Measurements from ENCODE around the gene AKR1C4.
"Not testable (repeated sequence)": the region's sequence is repeated elsewhere in the genome, so short reads cannot be mapped to it uniquely, and the experiment has no call there.

GRCh38 chr10:5257768-5258167, 61.1 kb downstream of the AKR1C4 start:
- not testable (repeated sequence) for TF ChIP-seq CTCF (conservative IDR thresholded peaks at IDR 0.05; ENCODE audit: low read depth, low read length); EZH2 (IDR thresholded peaks at IDR 0.05; ENCODE audit: low read length, unreplicated experiment)
